Ascending aorta (tissue), 2 donors: ENCODE results near the gene WFIKKN1. TPM values are rescaled to one million over a fixed set of nuclear protein-coding genes. Genes with fewer than 3 reads are reported as not detected.

Source experiments
- DNase-seq, 2 donors: peaks; one replicate each; pipeline ENCODE4 v3.0.0-alpha.2; 2019; ENCODE audit warnings: low spot score in 2 of 2
- H3K27ac ChIP-seq, 2 donors: fragments of 200-600 bp; sonication (generic); one replicate each; pipeline ENCODE4 v1.5.1; 2016 to 2017; ENCODE audit warnings: mild to moderate bottlenecking in 1 of 2
- H3K27me3 ChIP-seq: fragments of 200-600 bp; sonication (generic); one replicate; pipeline ENCODE4 v1.5.1; 2017
- H3K36me3 ChIP-seq, 2 donors: fragments of 200-600 bp; sonication (generic); one replicate each; pipeline ENCODE4 v1.5.1; 2016
- H3K4me1 ChIP-seq, 2 donors: fragments of 200-600 bp; sonication (generic); one replicate each; pipeline ENCODE4 v1.5.1; 2016 to 2017; ENCODE audit warnings: mild to moderate bottlenecking in 1 of 2
- H3K4me3 ChIP-seq, 2 donors: fragments of 200-600 bp; sonication (generic); one replicate each; pipeline ENCODE4 v1.5.1; 2016 to 2017; ENCODE audit warnings: mild to moderate bottlenecking in 1 of 2
- H3K9me3 ChIP-seq, 2 donors: fragments of 200-600 bp; sonication (generic); one replicate each; pipeline ENCODE4 v1.5.1; 2016
- CTCF ChIP-seq, 3 experiments: fragments of 200-600 bp in 2 of 3; fragments of 450-650 bp in 1 of 3; sonication (generic) in 2 of 3; IDR thresholded peaks; one replicate each; pipeline ENCODE4 v1.5.1; 2016 to 2019; ENCODE audit warnings: antibody characterized with exemption in 3 of 3, mild to moderate bottlenecking in 1 of 3, moderate library complexity in 1 of 3
- intact Hi-C: fragments of 100-400 bp; cut with DNase I; formaldehyde crosslinking; loops from one replicate; pipeline ENCODE4 v1.15.1; 2023
- total RNA-seq: library from RNA; depleted of rRNA; stranded (reverse); fragments of >200 nt; gene quantifications from one replicate; pipeline ENCODE4 v1.1.0, GENCODE V29; 2016

Gene WFIKKN1
- total RNA-seq, 1 donor from 2014 or later = not detected

GRCh38 chr16:622920-623280 lies 7.9 kb upstream of the WFIKKN1 start:
- intact Hi-C loops = no loop called here
- no peaks in the 10 kb centered on the region for H3K27me3 ChIP-seq
- no peak for TF ChIP-seq CTCF (IDR thresholded peaks at IDR 0.05)
- no peak overlapping the region for H3K4me3 ChIP-seq
- peaks cover 21 to 30% of the 10 kb centered on the region in 2 donors for H3K36me3 ChIP-seq
- H3K4me1 ChIP-seq = no peaks in the 10 kb centered on the region
- no peak overlapping the region for H3K27ac ChIP-seq
- no peaks in the 10 kb centered on the region for H3K9me3 ChIP-seq
- DNase-seq = no peak

DNA sequence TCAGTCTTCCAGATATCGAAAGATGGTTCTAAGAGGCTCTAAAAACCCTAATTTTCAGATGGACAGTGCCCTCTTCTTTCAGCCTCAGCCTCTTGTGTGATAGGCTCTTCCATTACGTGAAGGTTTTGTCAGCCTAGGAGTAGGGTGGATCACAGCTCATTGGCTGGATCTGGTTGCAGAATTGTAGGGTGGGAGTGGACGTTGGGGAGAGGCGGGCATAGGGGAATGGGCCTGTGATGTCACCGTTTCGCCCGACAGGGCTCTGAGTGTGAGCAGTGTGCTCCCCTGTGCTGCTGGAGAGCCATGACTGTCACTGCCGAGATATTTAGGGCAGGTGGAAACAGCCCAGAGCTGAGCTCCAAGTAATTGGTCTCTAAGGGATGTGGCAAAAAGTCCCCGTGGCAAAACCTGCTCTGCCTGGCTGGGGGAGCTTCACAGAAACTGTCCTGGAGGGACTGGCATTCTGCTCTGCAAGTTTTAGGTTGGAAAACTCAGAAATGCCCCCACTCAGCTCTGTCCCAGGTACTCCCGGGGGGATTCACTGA lies 6.2 kb upstream of the WFIKKN1 start:
- Histone ChIP-seq H3K36me3 (peaks cover 26 to 39% of the 10 kb centered on the region in 2 donors), H3K4me1 (no peaks in the 10 kb centered on the region), H3K27me3 (no peaks in the 10 kb centered on the region), H3K27ac (no peak overlapping the region), H3K4me3 (no peak overlapping the region), H3K9me3 (no peaks in the 10 kb centered on the region)
- intact Hi-C loops = no loop called here
- DNase-seq = no peak
- TF ChIP-seq CTCF (IDR thresholded peaks at IDR 0.05) = no peak

- H3K27ac ChIP-seq = no peak overlapping the region
- no peaks in the 10 kb centered on the region for H3K4me1 ChIP-seq
- DNase-seq = no peak
- H3K4me3 ChIP-seq = no peak overlapping the region
- intact Hi-C loops = no loop called here
- H3K27me3 ChIP-seq = no peaks in the 10 kb centered on the region
- H3K36me3 ChIP-seq = peaks cover 26 to 39% of the 10 kb centered on the region in 2 donors
- H3K9me3 ChIP-seq = no peaks in the 10 kb centered on the region
- TF ChIP-seq CTCF (IDR thresholded peaks at IDR 0.05) = no peak
Observed at GRCh38 chr16:625117-625976, 5.4 kb upstream of the WFIKKN1 start.

DNA sequence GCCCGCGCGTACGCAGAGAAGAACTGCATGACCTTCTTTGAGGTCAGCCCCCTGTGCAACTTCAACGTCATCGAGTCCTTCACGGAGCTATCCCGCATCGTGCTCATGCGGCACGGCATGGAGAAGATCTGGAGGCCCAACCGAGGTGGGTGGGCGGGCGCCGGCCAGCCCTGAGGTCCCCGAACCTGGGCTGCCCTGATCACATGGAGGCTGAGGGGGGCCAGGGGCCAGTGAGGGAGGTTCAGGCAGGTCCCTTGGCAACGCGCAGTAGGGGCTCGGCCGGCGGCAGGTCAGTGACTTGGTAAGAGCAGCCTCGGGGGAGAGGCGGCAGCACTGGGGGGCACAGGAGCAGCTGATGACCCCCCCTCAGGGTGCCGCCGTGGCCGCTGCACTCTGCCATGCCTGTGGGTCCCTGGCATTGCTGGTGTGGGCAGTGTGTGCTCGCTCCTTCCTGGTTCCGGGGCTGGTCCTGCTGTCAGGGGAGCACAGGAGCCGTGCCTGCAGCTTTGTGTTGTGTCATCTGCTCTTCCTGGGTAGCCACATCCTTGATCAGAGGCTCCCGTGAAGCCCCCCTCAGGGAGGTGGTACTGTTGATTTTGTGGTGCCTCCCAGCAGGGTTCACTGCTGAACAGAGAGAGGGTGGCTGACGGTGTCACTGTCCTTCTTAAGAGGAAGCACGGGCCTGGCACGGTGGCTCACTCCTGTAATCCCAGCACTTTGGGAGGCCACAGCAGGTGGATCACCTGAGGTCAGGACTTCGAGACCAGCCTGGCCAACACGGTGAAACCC lies 4.6 kb upstream of the WFIKKN1 start:
- Histone ChIP-seq H3K9me3 (no peaks in the 10 kb centered on the region), H3K27ac (no peak overlapping the region), H3K36me3 (peaks cover 26 to 39% of the 10 kb centered on the region in 2 donors), H3K27me3 (no peaks in the 10 kb centered on the region), H3K4me3 (no peak overlapping the region), H3K4me1 (peaks cover 0 to 5% of the 10 kb centered on the region in 2 donors)
- no peak for DNase-seq
- no peak for TF ChIP-seq CTCF (IDR thresholded peaks at IDR 0.05)
- intact Hi-C loops = no loop called here

DNA sequence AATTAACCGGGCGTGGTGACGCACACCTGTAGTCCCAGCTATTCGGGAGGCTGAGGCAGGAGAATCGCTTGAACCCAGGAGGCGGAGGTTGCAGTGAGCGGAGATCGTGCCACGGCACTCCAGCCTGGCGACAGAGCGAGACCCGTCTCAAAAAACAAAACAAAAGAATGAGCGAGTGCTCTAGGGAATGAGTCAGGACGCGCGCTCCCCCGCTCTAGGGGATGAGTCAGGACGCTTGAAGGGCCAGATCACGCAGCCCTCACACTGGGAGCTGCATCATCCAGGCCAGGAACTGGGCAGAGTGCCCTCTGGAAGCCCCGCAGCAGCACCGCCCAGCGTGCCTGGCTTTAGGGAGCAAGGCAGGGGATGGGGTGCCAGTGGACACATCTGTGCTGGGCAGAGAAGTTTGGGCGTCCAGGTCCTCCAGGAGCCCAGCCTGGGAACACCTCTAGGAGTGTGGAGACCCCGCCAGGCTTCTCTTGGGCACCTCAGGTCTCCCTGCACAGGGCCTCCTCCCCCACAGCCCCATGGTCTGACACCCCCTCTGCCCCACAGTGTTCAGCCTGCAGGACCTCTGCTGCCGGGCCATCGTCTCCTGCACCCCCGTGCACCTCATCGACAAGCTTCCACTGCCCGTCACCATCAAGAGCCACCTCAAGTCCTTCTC lies 3.9 kb upstream of the WFIKKN1 start:
- no peak for DNase-seq
- Histone ChIP-seq H3K27me3 (no peaks in the 10 kb centered on the region), H3K4me1 (peaks cover 0 to 5% of the 10 kb centered on the region in 2 donors), H3K27ac (no peak overlapping the region), H3K9me3 (no peaks in the 10 kb centered on the region), H3K4me3 (no peak overlapping the region), H3K36me3 (peaks cover 26 to 39% of the 10 kb centered on the region in 2 donors)
- intact Hi-C loops = no loop called here
- TF ChIP-seq CTCF (IDR thresholded peaks at IDR 0.05) = no peak
